Measurements from ENCODE around the gene ZYG11B.

- no peak for TF ChIP-seq RAD21 (CRISPR knock-in tag; IDR thresholded peaks at IDR 0.05)
- no peak for TF ChIP-seq POLR2A (IDR thresholded peaks at IDR 0.05; ENCODE audit: insufficient read depth in 1 of 2, low read depth in 2 of 2, low read length in 2 of 2)
- no peak for TF ChIP-seq ZNF121 (CRISPR knock-in tag; IDR thresholded peaks at IDR 0.05)
- no peak for TF ChIP-seq RNF2 (conservative IDR thresholded peaks at IDR 0.05; ENCODE audit: low read depth)
- no peak for TF ChIP-seq EHMT2 (IDR thresholded peaks at IDR 0.05; ENCODE audit: borderline replicate concordance, low read depth, low read length)
- TF ChIP-seq ZFP36 (IDR thresholded peaks at IDR 0.05; ENCODE audit: borderline replicate concordance, low read depth, low read length, partially characterized antibody): no peak
- no peak for TF ChIP-seq NCOR1 (IDR thresholded peaks at IDR 0.05; ENCODE audit: borderline replicate concordance, low read length)
- no peak for TF ChIP-seq SRSF9 (IDR thresholded peaks at IDR 0.05; ENCODE audit: borderline replicate concordance, insufficient read depth, low read depth, low read length, poor library complexity, severe bottlenecking)
- TF ChIP-seq, protein P1, sequence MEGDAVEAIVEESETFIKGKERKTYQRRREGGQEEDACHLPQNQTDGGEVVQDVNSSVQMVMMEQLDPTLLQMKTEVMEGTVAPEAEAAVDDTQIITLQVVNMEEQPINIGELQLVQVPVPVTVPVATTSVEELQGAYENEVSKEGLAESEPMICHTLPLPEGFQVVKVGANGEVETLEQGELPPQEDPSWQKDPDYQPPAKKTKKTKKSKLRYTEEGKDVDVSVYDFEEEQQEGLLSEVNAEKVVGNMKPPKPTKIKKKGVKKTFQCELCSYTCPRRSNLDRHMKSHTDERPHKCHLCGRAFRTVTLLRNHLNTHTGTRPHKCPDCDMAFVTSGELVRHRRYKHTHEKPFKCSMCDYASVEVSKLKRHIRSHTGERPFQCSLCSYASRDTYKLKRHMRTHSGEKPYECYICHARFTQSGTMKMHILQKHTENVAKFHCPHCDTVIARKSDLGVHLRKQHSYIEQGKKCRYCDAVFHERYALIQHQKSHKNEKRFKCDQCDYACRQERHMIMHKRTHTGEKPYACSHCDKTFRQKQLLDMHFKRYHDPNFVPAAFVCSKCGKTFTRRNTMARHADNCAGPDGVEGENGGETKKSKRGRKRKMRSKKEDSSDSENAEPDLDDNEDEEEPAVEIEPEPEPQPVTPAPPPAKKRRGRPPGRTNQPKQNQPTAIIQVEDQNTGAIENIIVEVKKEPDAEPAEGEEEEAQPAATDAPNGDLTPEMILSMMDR (CRISPR knock-in tag; IDR thresholded peaks at IDR 0.05): no peak
- TF ChIP-seq TCF7 (IDR thresholded peaks at IDR 0.05; ENCODE audit: low read depth): no peak
- no peak for TF ChIP-seq CREB1 (IDR thresholded peaks at IDR 0.05)
- TF ChIP-seq CREB1 (CRISPR knock-in tag; IDR thresholded peaks at IDR 0.05): no peak
- no peak for TF ChIP-seq GATAD2A (CRISPR knock-in tag; IDR thresholded peaks at IDR 0.05)
- TF ChIP-seq, protein P2, sequence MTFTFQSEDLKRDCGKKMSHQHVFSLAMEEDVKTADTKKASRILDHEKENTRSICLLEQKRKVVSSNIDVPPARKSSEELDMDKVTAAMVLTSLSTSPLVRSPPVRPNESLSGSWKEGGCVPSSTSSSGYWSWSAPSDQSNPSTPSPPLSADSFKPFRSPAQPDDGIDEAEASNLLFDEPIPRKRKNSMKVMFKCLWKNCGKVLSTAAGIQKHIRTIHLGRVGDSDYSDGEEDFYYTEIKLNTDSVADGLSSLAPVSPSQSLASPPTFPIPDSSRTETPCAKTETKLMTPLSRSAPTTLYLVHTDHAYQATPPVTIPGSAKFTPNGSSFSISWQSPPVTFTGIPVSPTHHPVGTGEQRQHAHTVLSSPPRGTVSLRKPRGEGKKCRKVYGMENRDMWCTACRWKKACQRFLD (CRISPR knock-in tag; IDR thresholded peaks at IDR 0.05; ENCODE audit: borderline replicate concordance): no peak
- no peak for TF ChIP-seq ZNF562 (CRISPR knock-in tag; IDR thresholded peaks at IDR 0.05; ENCODE audit: borderline replicate concordance)
These were observed 29.8 kb downstream of the ZYG11B start for GRCh38 chr1:52756020-52756419.

Measured in HepG2 (cell line).